Ascending aorta (tissue), 2 donors: ENCODE measurements around the gene TRO. TPM values are rescaled to one million over a fixed set of nuclear protein-coding genes. Genes with fewer than 3 reads are reported as not detected.

ENCODE experiments used
- DNase-seq, 2 donors: peaks; one replicate each; pipeline ENCODE4 v3.0.0-alpha.2; 2019; ENCODE audit warnings: low spot score in 2 of 2
- H3K27ac ChIP-seq, 2 donors: fragments of 200-600 bp; sonication (generic); one replicate each; pipeline ENCODE4 v1.5.1; 2016 to 2017; ENCODE audit warnings: mild to moderate bottlenecking in 1 of 2
- H3K27me3 ChIP-seq: fragments of 200-600 bp; sonication (generic); one replicate; pipeline ENCODE4 v1.5.1; 2017
- H3K36me3 ChIP-seq, 2 donors: fragments of 200-600 bp; sonication (generic); one replicate each; pipeline ENCODE4 v1.5.1; 2016
- H3K4me1 ChIP-seq, 2 donors: fragments of 200-600 bp; sonication (generic); one replicate each; pipeline ENCODE4 v1.5.1; 2016 to 2017; ENCODE audit warnings: mild to moderate bottlenecking in 1 of 2
- H3K4me3 ChIP-seq, 2 donors: fragments of 200-600 bp; sonication (generic); one replicate each; pipeline ENCODE4 v1.5.1; 2016 to 2017; ENCODE audit warnings: mild to moderate bottlenecking in 1 of 2
- H3K9me3 ChIP-seq, 2 donors: fragments of 200-600 bp; sonication (generic); one replicate each; pipeline ENCODE4 v1.5.1; 2016
- CTCF ChIP-seq, 3 experiments: fragments of 200-600 bp in 2 of 3; fragments of 450-650 bp in 1 of 3; sonication (generic) in 2 of 3; IDR thresholded peaks; one replicate each; pipeline ENCODE4 v1.5.1; 2016 to 2019; ENCODE audit warnings: antibody characterized with exemption in 3 of 3, mild to moderate bottlenecking in 1 of 3, moderate library complexity in 1 of 3
- intact Hi-C: fragments of 100-400 bp; cut with DNase I; formaldehyde crosslinking; loops from one replicate; pipeline ENCODE4 v1.15.1; 2023
- total RNA-seq: library from RNA; depleted of rRNA; stranded (reverse); fragments of >200 nt; gene quantifications from one replicate; pipeline ENCODE4 v1.1.0, GENCODE V29; 2016

TRO gene
- 1.4 TPM for total RNA-seq

GRCh38 chrX:54920610-54921426, at the start of gene TRO:
Gene TRO (plus strand): TSS chrX:54920824. CDS start chrX:54922247, 1,423 bp downstream.
- DNase-seq, result no peak
- H3K4me3 ChIP-seq, result peak within 1 kb of the TSS; percentile 48 to 58
- H3K36me3 ChIP-seq, result no peaks in the 10 kb centered on the region
- peak within 1 kb of the TSS; percentile 31 to 42 for H3K27ac ChIP-seq
- H3K9me3 ChIP-seq, result no peaks in the 10 kb centered on the region
- H3K4me1 ChIP-seq, result no peaks in the 10 kb centered on the region
- no peak for TF ChIP-seq CTCF (IDR thresholded peaks at IDR 0.05)
- H3K27me3 ChIP-seq, result no peaks in the 10 kb centered on the region
- intact Hi-C loops, result loop anchor here (2.0 to 10.0 kb wide), 4 partner anchors 76 to 656 kb away; partner anchors contain the start of gene MAGED2

GRCh38 chrX:54885740-54886139, 34.9 kb upstream of the TRO start:
- no peak overlapping the region for H3K27ac ChIP-seq
- H3K4me3 ChIP-seq, result no peak overlapping the region
- no peaks in the 10 kb centered on the region for H3K4me1 ChIP-seq
- no peak for TF ChIP-seq CTCF (IDR thresholded peaks at IDR 0.05)
- no peak for DNase-seq
- H3K27me3 ChIP-seq, result no peaks in the 10 kb centered on the region
- intact Hi-C loops, result no loop called here
- H3K36me3 ChIP-seq, result no peaks in the 10 kb centered on the region
- no peaks in the 10 kb centered on the region for H3K9me3 ChIP-seq

GRCh38 chrX:54891573-54891972, 29.1 kb upstream of the TRO start:
- Histone ChIP-seq H3K27ac (no peak overlapping the region), H3K4me3 (no peak overlapping the region), H3K9me3 (peaks cover 0 to 4% of the 10 kb centered on the region in 2 donors), H3K27me3 (no peaks in the 10 kb centered on the region), H3K36me3 (no peaks in the 10 kb centered on the region), H3K4me1 (no peaks in the 10 kb centered on the region)
- intact Hi-C loops, result no loop called here
- DNase-seq, result no peak
- peak in 2 of 3 experiments; percentile 17 to 34 for TF ChIP-seq CTCF (IDR thresholded peaks at IDR 0.05)

GRCh38 chrX:54894159-54894558, 26.5 kb upstream of the TRO start:
- H3K9me3 ChIP-seq, result peaks cover 0 to 4% of the 10 kb centered on the region in 2 donors
- H3K27ac ChIP-seq, result no peak overlapping the region
- H3K36me3 ChIP-seq, result no peaks in the 10 kb centered on the region
- no peak for DNase-seq
- H3K27me3 ChIP-seq, result no peaks in the 10 kb centered on the region
- intact Hi-C loops, result no loop called here
- H3K4me3 ChIP-seq, result no peak overlapping the region
- H3K4me1 ChIP-seq, result no peaks in the 10 kb centered on the region
- no peak for TF ChIP-seq CTCF (IDR thresholded peaks at IDR 0.05)

GRCh38 chrX:54909941-54910340, 10.7 kb upstream of the TRO start:
- Histone ChIP-seq H3K27ac (no peak overlapping the region), H3K9me3 (peaks cover 0 to 7% of the 10 kb centered on the region in 2 donors), H3K27me3 (no peaks in the 10 kb centered on the region), H3K36me3 (no peaks in the 10 kb centered on the region), H3K4me1 (no peaks in the 10 kb centered on the region), H3K4me3 (no peak overlapping the region)
- no peak for TF ChIP-seq CTCF (IDR thresholded peaks at IDR 0.05)
- intact Hi-C loops, result no loop called here
- no peak for DNase-seq
